GM19193 (cell line): ENCODE data around the gene CIBAR2.

Source experiments
- POLR2A ChIP-seq: IDR thresholded peaks from 4 replicates; pipeline ENCODE4 v1.6.1; 2011; ENCODE audit not compliant: insufficient read depth, insufficient read length; ENCODE audit errors: extremely low read depth

CIBAR2 gene

DNA sequence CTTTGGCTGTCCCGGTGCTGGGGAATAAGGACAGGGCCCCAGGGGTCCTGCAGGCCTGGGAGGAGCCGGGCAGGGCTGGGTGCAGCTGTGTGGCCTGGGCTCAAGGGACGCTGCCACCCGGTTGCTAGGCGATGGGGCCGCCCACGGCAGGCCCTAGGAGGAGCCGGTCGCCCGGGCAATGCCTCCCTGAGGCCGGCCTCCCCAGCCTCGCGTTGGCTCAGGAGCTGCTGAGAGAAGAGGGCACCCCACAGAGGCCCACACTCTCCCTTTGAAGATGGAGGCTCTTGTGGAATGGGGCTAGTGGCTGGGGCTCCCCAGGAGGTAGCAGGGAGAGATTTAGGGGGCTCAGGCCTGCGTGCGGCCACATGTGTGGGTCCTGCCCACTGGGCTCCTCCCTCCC is at the start of gene CIBAR2:
CIBAR2 (minus strand) TSS at position 109 of the 400 bp plus-strand sequence. CDS start 120 bp downstream, outside the sequence.
- no peak for TF ChIP-seq POLR2A

DNA sequence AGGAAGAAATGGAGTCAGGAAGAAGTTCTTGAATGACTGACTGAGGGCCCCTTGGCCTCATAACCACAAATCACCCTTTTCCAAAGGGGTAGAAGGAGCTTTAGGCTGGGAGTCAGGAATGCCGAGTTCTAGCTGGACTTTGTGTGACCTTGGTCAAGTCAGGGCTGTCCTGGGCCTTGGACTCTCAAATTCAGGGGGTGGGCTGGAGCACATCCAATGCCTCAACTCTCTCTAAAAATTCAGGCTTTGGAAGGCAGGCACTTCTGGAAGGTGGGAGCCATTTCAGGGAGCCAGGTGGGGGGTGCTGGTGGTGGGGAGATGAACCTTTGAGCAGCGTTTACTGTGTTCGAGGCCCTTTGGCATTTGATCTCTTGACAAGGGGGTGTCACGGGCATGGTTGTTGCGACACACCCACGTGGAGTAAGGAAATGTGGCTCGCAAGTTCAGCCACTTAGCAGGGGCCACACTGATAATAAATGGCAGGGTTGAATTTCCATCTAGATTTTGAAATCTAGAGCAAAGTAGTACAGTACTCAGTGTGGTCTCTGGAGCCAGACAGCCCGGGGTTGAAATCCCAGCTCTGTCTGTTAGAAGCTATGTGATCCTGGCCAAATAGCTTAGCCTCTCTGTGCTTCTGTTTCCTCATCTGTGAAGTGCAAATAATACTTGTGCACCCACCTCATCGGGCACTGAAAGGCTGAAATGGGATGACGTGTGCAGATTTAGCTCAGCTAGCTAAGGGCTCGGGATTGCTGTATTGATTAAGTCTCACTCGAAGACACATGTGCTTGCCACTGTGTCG is 47.1 kb upstream of the CIBAR2 start:
- TF ChIP-seq POLR2A: no peak

DNA sequence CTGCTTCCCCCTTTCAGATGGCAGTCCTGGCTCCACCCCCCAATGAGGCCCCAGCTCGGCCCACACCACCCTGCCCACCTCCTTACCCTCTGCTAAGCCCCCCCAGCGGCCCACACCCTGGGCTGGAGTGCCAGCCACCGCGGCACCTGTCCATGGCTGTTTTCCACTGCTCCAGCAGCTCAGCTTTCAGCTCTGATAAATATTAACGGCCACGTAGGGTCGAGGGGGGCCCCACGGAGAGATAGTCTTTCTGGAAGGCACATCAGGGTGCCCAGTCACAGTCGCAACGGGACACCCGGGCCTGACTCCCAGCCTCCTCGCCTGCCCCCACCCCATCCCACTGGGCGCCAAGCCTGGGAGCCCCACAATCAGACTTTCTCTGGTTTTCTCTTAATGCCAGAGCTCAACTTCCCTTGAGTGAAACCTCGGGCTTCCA is 46.5 kb upstream of the CIBAR2 start:
- TF ChIP-seq POLR2A: no peak

DNA sequence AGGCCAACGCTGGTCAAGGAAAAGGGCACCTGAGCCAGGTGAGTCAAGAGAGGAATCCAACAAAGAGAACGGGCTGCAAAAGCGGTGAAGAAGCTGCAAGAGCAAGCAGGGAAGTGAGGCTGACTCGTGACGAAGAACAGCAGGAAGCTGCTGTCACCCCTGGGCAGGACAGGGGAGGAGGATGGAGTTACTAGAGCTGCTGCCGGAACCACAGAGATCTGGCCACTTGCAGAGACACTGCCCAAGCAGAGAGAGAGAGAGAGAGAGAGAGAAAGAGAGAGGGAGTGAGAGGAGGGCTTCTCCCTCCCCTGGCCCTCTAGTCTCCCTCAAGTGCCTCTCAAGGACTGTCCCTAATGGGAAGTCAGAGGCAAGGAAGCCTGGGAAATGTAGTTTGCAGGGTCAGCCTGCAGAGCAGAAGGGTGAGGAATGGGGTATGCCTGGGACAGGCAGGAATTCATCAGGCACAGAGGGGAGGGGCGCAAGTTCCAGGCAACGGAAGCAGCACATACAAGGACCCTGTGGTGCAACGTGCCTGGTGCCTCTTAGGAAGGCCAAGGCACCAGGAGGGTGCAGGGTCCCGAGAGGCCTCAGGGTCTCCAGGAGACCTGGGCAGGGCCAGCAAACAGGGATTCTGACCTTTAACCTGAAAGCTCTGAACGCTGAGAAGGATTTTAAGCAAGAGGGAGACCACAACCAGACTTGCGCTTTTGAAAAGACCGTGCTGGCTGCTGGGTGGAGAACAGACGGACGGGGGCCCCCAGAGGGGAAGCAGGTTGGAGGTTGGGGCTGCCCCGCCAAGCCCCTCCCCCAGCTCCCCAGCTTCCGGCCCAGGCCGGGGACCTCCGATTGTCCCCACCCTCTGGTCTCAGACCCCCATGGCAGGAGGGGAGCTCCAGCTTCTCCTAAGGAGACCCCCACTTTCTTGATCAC is 45.8 kb upstream of the CIBAR2 start:
- no peak for TF ChIP-seq POLR2A

DNA sequence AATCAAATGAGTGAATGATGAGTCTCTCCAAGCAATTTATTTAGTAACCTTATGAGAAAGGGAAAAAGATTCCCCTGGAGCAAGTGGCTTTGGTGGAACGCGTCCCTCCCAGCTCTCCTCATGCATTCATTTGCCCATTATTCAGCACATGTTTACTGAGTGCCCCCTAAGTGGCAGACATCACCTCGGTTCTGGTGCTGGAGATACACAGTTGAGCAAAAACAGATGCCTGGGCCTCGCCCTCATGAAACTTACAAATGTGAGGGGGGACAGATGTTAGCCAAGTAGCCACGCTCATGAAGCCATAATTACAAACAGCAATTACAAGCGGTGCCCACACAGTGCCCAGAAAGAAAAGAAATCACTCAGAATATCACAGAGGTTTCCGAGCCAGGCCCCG is 45.1 kb upstream of the CIBAR2 start:
- TF ChIP-seq POLR2A: no peak

DNA sequence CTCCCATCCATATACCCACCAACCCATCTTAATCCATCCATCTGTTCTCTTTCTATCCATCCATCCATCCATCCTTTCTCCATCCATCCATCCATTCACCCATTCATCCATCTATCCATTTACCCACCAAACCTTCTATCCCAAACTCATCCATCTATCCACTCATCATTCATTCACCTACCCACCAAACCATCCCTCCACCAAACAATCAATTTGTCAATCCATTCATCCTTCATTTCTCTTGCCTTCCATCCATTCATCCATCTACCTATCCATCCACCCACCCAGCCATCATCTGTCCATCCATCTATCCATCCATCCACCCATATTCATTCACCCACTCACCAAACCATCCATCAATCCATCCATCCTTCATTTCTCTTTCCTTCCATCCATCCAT is 44.6 kb upstream of the CIBAR2 start:
- no peak for TF ChIP-seq POLR2A

DNA sequence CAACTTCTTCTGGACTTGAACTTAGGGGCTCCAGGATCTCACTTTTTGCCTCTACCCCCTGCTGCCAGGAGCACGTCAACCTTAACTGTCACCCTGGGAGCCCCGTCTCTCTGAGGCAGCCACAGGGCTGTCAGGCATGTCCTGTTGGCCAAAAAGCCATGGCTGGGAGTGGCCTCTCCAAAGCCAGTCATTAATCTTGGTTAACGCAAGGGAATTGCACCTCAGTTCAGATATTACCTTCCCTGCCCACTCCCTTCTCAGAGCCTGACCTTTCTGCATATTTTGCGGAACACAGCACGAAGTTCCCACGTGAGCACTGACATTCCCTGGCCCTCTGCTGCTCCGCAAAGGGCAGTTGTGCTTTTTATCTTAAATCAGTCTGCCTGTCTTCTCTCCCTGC is 44.2 kb upstream of the CIBAR2 start:
- TF ChIP-seq POLR2A: no peak

DNA sequence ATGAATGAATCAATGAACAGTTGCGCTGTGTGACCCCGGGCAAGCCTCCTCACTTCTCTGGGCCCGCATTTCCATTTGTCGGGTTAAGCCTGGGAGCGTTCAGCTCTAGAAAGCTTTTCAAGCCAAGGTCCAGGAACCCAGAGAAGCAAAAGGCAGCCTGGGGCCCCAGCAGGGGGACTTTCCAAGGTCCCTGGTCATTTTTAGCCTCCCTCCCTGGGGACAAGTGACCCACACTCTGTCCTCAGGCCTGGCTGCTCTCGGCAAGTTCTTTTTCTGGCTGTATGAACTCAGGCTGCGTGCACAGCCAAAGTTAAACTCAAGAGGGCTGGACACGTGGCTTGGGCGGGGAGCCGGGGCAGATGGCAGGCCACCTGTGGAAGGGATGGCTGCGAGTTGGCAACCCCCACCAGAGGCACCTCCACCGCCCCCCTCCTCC is 41.4 kb upstream of the CIBAR2 start:
- TF ChIP-seq POLR2A: no peak

DNA sequence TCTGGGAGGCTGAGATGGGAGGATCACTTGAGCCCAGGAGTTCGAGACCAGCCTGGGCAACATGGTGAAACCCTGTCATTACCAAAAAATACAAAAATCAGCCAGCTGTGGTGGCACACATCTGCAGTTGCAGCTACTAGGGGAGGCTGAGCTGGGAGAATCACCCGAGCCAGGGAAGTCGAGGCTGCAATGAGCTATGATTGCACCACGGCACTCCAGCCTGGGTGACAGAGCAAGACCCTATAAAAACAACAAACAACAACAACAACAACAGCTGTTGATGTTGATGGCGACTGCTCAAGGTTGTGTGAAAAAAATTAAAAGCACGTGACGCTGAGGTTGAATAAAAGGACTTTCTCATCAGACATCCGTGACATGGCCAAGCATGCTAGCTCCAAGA is 40.8 kb upstream of the CIBAR2 start:
- TF ChIP-seq POLR2A: no peak

DNA sequence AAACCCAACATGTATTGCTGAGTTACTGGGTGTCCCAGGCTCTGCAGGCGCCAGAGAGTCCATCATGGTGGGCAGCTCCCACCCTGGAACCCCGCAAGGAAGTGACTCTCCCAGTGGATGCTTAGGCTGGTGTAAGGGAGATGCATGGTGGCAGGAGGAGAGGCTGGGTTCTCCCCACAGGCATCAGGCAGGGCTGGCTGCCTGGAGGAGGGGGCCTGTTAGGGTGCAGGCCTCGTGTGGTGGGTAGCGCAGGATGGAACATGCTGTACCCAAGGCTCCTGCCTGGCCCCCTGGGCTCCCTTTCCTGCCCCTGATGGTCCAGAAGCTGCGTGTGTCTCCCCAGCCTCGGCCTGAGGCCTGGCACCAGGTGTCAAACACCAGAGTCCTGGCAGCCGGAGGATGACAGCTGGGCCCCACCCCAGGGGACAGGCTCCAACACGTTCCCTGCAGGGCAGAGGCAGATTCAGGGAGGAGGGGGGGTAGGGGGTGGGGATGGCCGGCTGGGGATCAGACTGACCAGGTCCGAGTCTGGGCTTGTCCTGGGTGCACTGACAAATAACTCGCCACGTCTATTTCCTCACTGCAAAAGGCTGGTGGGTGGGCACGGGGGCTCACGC is 40.2 kb upstream of the CIBAR2 start:
- no peak for TF ChIP-seq POLR2A

DNA sequence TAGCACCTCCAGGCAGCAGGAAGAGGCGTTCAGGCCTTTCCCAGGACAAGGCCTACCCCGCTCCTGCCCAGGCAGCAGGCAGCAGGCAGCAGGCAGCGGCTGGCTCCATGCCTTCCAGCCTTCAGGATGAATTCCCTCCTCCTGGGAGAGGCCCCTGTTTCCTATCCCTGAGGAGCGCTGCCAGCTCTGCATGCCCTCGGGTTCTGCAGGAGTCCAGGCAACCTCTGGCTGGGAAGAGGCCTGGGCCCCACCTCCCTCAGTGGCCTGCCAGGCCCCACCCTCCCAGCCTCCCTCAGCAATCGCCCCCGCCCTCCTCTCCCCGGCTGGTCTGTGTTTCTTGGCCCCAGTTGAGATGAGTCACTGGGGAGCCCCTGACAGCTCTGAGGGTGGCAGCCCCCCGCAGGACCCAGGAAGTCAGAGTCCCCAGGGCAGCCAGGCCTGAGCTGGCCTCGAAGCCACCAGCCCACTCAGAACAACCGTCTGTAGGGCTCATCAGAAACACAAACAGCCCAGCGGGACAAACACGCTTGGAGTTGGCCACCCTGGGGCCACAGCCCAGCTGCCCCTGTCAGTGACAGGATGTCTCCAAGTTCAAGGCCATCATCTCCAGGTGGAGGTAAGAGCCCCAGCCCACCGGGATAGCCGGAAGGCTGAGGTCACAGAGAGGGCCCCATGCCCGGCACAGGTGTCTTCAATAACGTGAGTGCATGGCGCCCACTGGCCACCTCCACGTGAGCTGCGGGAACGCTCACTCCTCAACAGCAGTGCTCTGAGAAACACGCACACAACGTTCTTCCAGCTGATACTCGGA is 39.5 kb upstream of the CIBAR2 start:
- no peak for TF ChIP-seq POLR2A

DNA sequence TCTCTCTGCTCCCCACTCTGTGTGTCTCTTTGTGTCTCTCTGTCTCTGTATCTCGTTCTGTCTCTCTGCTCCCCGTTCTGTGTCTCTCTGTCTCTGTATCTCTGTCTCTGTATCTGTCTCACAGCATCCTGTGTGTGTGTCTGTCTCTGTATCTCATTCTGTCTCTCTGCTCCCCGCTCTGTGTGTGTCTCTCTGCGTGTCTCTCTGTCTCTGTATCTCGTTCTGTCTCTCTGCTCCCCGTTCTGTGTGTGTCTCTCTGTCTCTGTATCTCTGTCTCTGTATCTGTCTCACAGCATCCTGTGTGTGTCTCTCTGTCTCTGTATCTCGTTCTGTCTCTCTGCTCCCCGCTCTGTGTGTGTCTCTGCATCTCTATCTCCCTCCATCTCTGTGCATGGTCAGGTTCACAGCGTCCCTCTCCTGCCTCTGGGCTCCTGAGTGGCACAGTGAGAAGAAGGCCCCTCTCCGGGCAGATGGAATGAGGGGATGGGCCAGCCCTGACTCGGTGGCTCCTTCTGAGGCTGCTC is 38.9 kb upstream of the CIBAR2 start:
- TF ChIP-seq POLR2A: no peak

DNA sequence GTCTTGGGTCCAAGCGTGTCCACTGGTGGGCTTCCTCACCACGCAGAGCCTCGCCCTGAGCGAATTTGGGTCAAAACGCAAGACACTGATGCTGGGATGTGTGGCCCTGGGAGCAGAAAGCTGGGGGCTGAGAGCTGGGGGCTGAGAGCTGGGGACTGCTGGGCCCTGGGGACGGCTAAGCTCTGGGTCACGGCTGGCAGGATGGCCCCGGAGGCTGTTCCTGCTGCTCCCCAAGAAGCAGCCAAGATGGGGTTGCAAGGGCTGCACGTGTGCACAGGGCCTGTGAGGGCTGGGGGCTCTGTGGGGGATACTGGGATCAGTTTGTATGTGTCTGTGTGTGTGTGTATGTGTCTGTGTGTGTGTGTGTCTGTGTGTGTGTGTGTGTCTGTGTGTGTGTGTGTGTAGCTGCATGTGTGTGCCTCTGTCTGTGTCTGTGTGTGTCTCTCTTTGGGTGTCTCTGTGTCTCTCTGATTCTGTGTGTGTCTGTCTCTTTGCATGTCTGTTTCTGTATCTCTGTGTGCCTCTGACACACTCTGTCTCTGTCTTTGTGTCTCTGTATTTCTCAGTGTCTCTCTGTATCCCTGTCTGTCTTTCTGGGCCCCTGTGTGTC is 38.2 kb upstream of the CIBAR2 start:
- TF ChIP-seq POLR2A: no peak

DNA sequence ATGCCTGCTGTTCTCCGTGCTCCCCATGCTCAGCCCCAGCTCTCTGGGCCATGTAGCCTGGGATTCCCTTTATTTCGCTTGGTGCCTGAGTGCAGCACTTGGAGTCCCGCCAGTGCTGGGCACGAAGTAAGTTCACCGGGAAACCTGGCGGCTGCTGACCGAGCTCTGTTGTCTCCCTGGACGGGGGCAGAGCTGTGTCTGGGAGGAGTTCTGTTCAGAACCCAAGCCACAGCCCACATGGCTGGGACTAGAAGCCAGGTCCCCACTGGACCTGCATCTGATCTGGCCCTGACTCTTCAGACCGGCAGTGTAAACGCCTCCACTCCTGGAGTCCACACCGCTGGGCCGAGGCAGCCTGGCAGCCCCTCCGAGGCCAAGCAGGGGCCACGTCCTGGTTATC is 37.5 kb upstream of the CIBAR2 start:
- no peak for TF ChIP-seq POLR2A
